Natural killer cell (primary cell): Measurements from ENCODE around the gene C1orf21. TPM values are rescaled to one million over a fixed set of nuclear protein-coding genes. Genes with fewer than 3 reads are reported as not detected.

Source experiments
- ATAC-seq, 3 donors: fragments of 150-1000 bp in 2 of 3; fragments of 200-7000 bp in 1 of 3; cut with Tn5 transposase; 1 replicate in 1 of 3; 2 replicates in 2 of 3; pipeline ENCODE4 v1.10.0; 2021; ENCODE audit warnings: mild to moderate bottlenecking in 2 of 3, moderate library complexity in 2 of 3
- DNase-seq, 2 donors: peaks; one replicate each; pipeline versions ENCODE4 v3.0.0 to v3.0.0-alpha.2; 2013 to 2021; ENCODE audit warnings: mixed read lengths in 1 of 2
- H3K27ac ChIP-seq: one replicate; pipeline ENCODE4 v1.5.1; 2013; ENCODE audit warnings: mild to moderate bottlenecking, low read length
- H3K27me3 ChIP-seq: one replicate; pipeline ENCODE4 v1.6.1; 2013; ENCODE audit warnings: low read length; ENCODE audit not compliant: control insufficient read depth, insufficient read depth
- H3K36me3 ChIP-seq: one replicate; pipeline ENCODE4 v1.6.1; 2013; ENCODE audit warnings: low read length; ENCODE audit not compliant: control insufficient read depth, insufficient read depth
- H3K4me1 ChIP-seq: one replicate; pipeline ENCODE4 v1.6.1; 2013; ENCODE audit warnings: low read length; ENCODE audit not compliant: control insufficient read depth, insufficient read depth
- H3K4me3 ChIP-seq: one replicate; pipeline ENCODE4 v1.5.1; 2013; ENCODE audit warnings: low read length
- H3K9me3 ChIP-seq: one replicate; pipeline ENCODE4 v1.6.1; 2013; ENCODE audit warnings: low read length; ENCODE audit not compliant: control insufficient read depth, insufficient read depth
- H3K27ac Mint-ChIP-seq, 2 donors: one replicate each; pipeline ENCODE4 v1.8.0; 2022; ENCODE audit warnings: mild to moderate bottlenecking in 2 of 2, mixed read lengths in 2 of 2, moderate library complexity in 1 of 2
- H3K27me3 Mint-ChIP-seq, 2 donors: one replicate each; pipeline ENCODE4 v1.8.0; 2022; ENCODE audit warnings: low read depth in 2 of 2, mixed read lengths in 2 of 2
- H3K36me3 Mint-ChIP-seq: one replicate; pipeline ENCODE4 v1.8.0; 2022; ENCODE audit warnings: mixed read lengths
- H3K4me1 Mint-ChIP-seq, 2 donors: one replicate each; pipeline ENCODE4 v1.8.0; 2022; ENCODE audit warnings: mixed read lengths in 2 of 2
- H3K4me3 Mint-ChIP-seq: one replicate; pipeline ENCODE4 v1.8.0; 2022; ENCODE audit warnings: mild to moderate bottlenecking, moderate library complexity, mixed read lengths
- H3K9me3 Mint-ChIP-seq, 2 donors: one replicate each; pipeline ENCODE4 v1.8.0; 2022; ENCODE audit warnings: mixed read lengths in 2 of 2
- CTCF ChIP-seq: fragments of 200-600 bp; IDR thresholded peaks from one replicate; pipeline ENCODE4 v1.8.0; 2022; ENCODE audit warnings: antibody characterized with exemption
- WGBS: methylation state at CpG from one replicate; pipeline ENCODE4 v1.1.7; 2013; ENCODE audit warnings: missing lambda C conversion rate; ENCODE audit not compliant: insufficient coverage; 5-methylcytosine and 5-hydroxymethylcytosine counted together
- intact Hi-C: fragments of 100-400 bp; cut with micrococcal nuclease; formaldehyde crosslinking; loops from one replicate; pipeline ENCODE4 v1.14.2; 2022
- total RNA-seq, 4 donors: library from RNA; stranded (reverse); fragments of 120-200 nt in 1 of 4; gene quantifications; one replicate each; pipeline versions ENCODE4 v1.2.3 to v1.2.4, GENCODE V29; 2013 to 2022

C1orf21 gene
- total RNA-seq, 3 donors from 2014 or later (not counting 1 experiment from before 2014, with no cell fraction given): 84.3 to 111 (median 88.3) TPM

GRCh38 chr1:184438363-184438762, 51.5 kb downstream of the C1orf21 start:
- Mint-ChIP-seq H3K36me3 (no peaks in the 10 kb centered on the region), H3K27ac (peak overlapping the region; percentile 35 to 66), H3K4me3 (no peak overlapping the region), H3K9me3 (no peaks in the 10 kb centered on the region), H3K4me1 (peaks cover 36 to 44% of the 10 kb centered on the region in 2 donors), H3K27me3 (no peaks in the 10 kb centered on the region)
- no peaks in the 10 kb centered on the region for H3K27me3 ChIP-seq
- H3K27ac ChIP-seq: no peak overlapping the region
- no peak overlapping the region for H3K4me3 ChIP-seq
- ATAC-seq (no peak), DNase-seq (no peak)
- no peak for TF ChIP-seq CTCF
- H3K36me3 ChIP-seq: no peaks in the 10 kb centered on the region
- no peaks in the 10 kb centered on the region for H3K9me3 ChIP-seq
- WGBS: 100% methylated on average over 2 of the region's 2 CpGs
- intact Hi-C loops: no loop called here
- H3K4me1 ChIP-seq: peaks cover 7% of the 10 kb centered on the region

GRCh38 chr1:184442260-184442659, 55.4 kb downstream of the C1orf21 start:
- Histone ChIP-seq H3K9me3 (no peaks in the 10 kb centered on the region), H3K36me3 (no peaks in the 10 kb centered on the region), H3K4me1 (no peaks in the 10 kb centered on the region), H3K4me3 (no peak overlapping the region), H3K27ac (no peak overlapping the region), H3K27me3 (no peaks in the 10 kb centered on the region)
- Mint-ChIP-seq H3K27me3 (no peaks in the 10 kb centered on the region), H3K9me3 (no peaks in the 10 kb centered on the region), H3K4me3 (no peak overlapping the region), H3K4me1 (peaks cover 61 to 64% of the 10 kb centered on the region in 2 donors), H3K36me3 (no peaks in the 10 kb centered on the region), H3K27ac (peak overlapping the region; percentile 32 to 80)
- intact Hi-C loops: no loop called here
- 100% methylated on average over 3 of the region's 3 CpGs for WGBS
- TF ChIP-seq CTCF: no peak
- DNase-seq: no peak
- no peak for ATAC-seq

GRCh38 chr1:184443201-184443600, 56.4 kb downstream of the C1orf21 start:
- 87% methylated on average over 2 of the region's 3 CpGs for WGBS
- Histone ChIP-seq H3K27me3 (no peaks in the 10 kb centered on the region), H3K9me3 (no peaks in the 10 kb centered on the region), H3K4me3 (no peak overlapping the region), H3K4me1 (peaks cover 1% of the 10 kb centered on the region), H3K27ac (no peak overlapping the region), H3K36me3 (no peaks in the 10 kb centered on the region)
- no peak for TF ChIP-seq CTCF
- no peaks in the 10 kb centered on the region for H3K27me3 Mint-ChIP-seq
- H3K4me3 Mint-ChIP-seq: no peak overlapping the region
- peak overlapping the region in 1 of 2 donors; percentile 42 for H3K27ac Mint-ChIP-seq
- intact Hi-C loops: no loop called here
- H3K4me1 Mint-ChIP-seq: peaks cover 65 to 72% of the 10 kb centered on the region in 2 donors
- H3K9me3 Mint-ChIP-seq: no peaks in the 10 kb centered on the region
- no peaks in the 10 kb centered on the region for H3K36me3 Mint-ChIP-seq
- DNase-seq (no peak), ATAC-seq (no peak)

GRCh38 chr1:184443624-184444023, 56.8 kb downstream of the C1orf21 start:
- 88% methylated on average over 1 of the region's 1 CpG for WGBS
- H3K9me3 Mint-ChIP-seq: no peaks in the 10 kb centered on the region
- Histone ChIP-seq H3K36me3 (no peaks in the 10 kb centered on the region), H3K9me3 (no peaks in the 10 kb centered on the region), H3K27me3 (no peaks in the 10 kb centered on the region), H3K27ac (no peak overlapping the region), H3K4me1 (peaks cover 5% of the 10 kb centered on the region), H3K4me3 (no peak overlapping the region)
- H3K27me3 Mint-ChIP-seq: no peaks in the 10 kb centered on the region
- no peak for TF ChIP-seq CTCF
- peak overlapping the region in 1 of 2 donors; percentile 42 for H3K27ac Mint-ChIP-seq
- H3K4me3 Mint-ChIP-seq: no peak overlapping the region
- DNase-seq: no peak
- peaks cover 65 to 72% of the 10 kb centered on the region in 2 donors for H3K4me1 Mint-ChIP-seq
- intact Hi-C loops: no loop called here
- ATAC-seq: no peak
- no peaks in the 10 kb centered on the region for H3K36me3 Mint-ChIP-seq
